HG03066 (cell line): ENCODE measurements around the gene EIPR1.
A peak's percentile ranks its signal among the peaks of the same experiment; 100 is the strongest.

Experiments used
- ATAC-seq: cut with Tn5 transposase; IDR thresholded peaks from one replicate; pipeline ENCODE4 v1.9.1; 2021; ENCODE audit warnings: low read depth; ENCODE audit not compliant: unreplicated experiment

Gene EIPR1

GRCh38 chr2:3309496-3310355 lies 67.9 kb downstream of the EIPR1 start:
- no peak for ATAC-seq

- no peak for ATAC-seq
These were observed 69.7 kb downstream of the EIPR1 start for GRCh38 chr2:3307901-3308300.

- no peak for ATAC-seq
These were observed 70.4 kb downstream of the EIPR1 start for GRCh38 chr2:3307236-3307635.

GRCh38 chr2:3305952-3306351 lies 71.7 kb downstream of the EIPR1 start:
- ATAC-seq, result no peak

DNA sequence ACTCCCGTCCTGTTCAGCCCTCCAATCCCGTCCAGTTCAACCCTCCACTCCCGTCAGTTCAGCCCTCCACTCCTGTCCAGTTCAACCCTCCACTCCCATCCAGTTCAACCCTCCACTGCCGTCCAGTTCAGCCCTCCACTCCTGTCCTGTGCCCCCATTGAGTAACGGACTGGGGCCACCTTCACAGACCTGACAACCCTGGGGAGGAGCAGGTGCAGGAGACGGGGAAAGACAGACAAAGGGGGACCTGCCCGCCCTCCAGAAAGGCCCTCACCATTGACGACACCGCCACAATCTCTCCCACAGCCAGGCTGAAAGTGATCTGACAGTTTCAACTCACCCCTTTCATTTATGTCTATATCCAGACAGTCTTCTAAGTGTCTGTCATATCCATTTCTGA lies 72.2 kb downstream of the EIPR1 start:
- ATAC-seq, result no peak

GRCh38 chr2:3303583-3304406 lies 73.8 kb downstream of the EIPR1 start:
- peak; percentile 99 for ATAC-seq

GRCh38 chr2:3302751-3303582 lies 74.7 kb downstream of the EIPR1 start:
- ATAC-seq, result peak; percentile 14

DNA sequence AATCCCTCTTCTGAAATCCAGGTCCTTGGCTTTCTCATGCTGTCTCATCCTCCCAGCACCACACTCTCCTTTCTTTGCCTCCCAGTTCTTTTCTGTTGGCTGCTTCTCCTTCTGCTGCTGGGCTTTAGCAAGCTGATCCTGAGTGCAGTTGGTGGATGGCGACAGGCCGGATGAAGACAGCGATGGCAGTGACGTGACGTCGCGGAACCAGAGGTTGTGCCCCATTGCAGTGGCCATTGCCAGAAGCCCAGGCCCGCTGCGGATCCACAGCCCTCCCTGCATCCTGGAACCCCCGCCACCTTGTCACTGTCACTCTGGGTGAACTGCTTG lies 75.2 kb downstream of the EIPR1 start:
- ATAC-seq, result no peak

GRCh38 chr2:3301001-3301400 lies 76.6 kb downstream of the EIPR1 start:
- ATAC-seq, result no peak

- ATAC-seq, result no peak
These were observed 77.2 kb downstream of the EIPR1 start for GRCh38 chr2:3300224-3300995.

DNA sequence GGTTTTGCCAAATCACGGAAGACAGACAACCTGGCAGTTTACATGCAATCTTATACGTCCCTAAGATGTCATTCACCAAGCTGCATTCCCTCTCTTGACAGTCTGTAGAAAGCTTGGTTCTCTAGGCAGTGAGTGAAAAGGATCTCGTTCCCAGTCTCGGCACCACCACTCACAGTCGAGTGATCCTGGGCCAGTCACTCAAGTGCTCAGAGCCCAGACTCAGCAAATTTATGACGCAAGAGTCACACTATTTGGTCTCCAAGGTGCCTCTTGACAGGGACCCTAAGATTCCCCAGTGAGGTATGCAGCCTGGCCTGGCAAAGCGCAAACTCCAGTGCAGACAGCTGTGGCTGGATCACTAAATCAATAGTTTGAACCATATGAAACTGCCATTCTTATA lies 77.9 kb downstream of the EIPR1 start:
- ATAC-seq, result no peak

GRCh38 chr2:3299130-3299529 lies 78.5 kb downstream of the EIPR1 start:
- ATAC-seq, result no peak

- ATAC-seq, result no peak
These were observed 79.4 kb downstream of the EIPR1 start for GRCh38 chr2:3298191-3298590.

- ATAC-seq, result no peak
These were observed 80.1 kb downstream of the EIPR1 start for GRCh38 chr2:3297523-3297922.

DNA sequence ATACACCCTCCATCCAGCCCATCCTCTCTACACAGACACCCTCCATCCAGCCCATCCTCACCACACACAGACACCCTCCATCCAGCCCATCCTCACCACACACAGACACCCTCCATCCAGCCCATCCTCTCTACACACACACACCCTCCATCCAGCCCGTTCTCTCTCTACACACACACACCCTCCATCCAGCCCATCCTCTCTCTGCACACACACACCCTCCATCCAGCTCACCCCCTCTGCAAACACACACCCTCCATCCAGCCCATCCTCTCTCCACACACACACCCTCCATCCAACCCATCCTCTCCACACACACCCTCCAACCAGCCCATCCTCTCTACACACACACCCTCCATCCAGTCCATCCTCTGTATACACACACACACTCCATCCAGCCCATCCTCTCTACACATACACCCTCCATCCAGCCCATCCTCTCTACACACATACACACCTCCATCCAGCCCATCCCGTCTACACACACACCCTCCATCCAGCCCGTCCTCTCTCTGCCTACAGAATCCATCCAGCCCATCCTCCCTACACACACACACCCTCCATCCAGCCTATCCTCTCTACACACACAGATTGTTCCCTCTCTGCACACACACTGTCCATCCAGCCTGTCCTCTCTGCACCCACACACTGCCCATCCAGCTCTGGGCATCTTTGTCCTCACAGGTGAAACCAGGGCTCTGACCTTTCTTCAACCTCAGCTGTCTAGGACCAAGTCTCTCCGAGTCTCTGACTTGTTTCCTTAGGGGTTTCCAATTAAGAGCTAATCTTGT lies 81.2 kb downstream of the EIPR1 start:
- ATAC-seq, result no peak

GRCh38 chr2:3294493-3294892 lies 83.1 kb downstream of the EIPR1 start:
- ATAC-seq, result no peak

- no peak for ATAC-seq
These were observed 83.5 kb downstream of the EIPR1 start for GRCh38 chr2:3294069-3294468.

DNA sequence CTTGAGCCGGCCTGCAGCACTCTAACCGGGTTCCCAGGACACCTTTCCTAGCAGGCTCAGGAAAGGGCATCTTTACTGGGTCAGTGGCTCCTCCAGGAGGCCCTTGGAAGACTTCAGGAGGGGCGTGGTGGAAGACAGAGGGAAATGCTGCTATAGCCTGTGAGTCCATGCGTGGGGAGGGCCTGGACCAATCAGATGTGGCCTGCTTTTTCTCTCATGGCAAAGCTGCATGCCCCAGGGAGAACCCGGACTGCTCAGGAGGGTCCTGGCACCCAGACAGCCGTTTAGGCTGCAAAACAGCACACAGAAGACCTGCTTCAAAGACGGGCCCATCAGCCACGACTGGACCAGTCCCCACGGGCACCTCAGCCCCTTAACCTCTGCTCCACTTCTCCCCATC lies 84.4 kb downstream of the EIPR1 start:
- no peak for ATAC-seq

GRCh38 chr2:3292416-3292815 lies 85.2 kb downstream of the EIPR1 start:
- no peak for ATAC-seq

- no peak for ATAC-seq
These were observed 85.9 kb downstream of the EIPR1 start for GRCh38 chr2:3291750-3292149.
